GM18873 (cell line): Measurements from ENCODE around the gene COL16A1.

Experiments
- ATAC-seq: cut with Tn5 transposase; IDR thresholded peaks from one replicate; pipeline ENCODE4 v1.9.1; 2021; ENCODE audit warnings: mild to moderate bottlenecking, moderate library complexity, moderate number of reproducible peaks; ENCODE audit not compliant: unreplicated experiment, low FRiP score

Gene COL16A1

DNA sequence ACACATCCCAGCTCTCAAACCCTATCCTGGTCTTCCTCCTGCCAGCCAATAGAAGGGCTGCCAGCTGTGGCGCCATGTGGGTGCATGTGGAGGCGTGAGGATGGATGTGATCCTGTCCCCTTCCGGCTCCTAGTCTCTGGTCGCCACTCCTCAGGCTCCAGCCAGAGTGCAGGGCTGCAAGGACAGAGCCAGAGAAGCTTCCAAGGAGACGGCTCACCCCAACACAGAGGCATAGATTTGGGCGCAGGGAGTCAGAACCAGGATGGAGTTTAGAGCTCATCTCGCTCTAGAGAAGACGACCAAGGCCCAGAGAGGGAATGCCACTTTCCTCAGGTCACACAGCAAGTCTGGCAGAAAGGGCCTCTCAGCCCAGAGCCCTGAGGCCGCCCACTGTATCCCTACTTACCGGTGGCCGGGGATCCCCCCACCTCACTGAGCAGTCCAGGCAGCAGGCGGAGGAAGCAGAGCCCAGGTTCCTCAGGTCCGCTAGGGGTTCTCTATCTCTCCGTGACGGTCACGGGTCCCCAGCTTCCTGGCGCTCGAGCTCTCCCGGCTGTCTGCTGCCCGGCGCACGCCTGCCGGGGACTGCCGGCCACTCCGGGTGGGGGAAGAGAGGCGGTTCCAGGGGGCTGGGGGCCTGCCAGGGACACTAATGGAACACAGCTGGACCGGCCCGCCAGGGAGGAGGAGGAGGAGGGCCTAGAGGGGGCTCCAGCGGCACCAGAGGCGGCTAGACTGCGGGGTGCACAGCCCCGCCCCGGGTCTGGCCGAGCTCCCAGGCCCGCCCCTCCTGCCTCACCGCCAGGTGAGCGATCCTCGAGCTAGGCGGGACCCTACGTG lies at the start of gene COL16A1:
Gene COL16A1 (minus strand): TSS at position 587 of the 840 bp plus-strand sequence. CDS start 1,824 bp downstream, outside the sequence.
- ATAC-seq: no peak

DNA sequence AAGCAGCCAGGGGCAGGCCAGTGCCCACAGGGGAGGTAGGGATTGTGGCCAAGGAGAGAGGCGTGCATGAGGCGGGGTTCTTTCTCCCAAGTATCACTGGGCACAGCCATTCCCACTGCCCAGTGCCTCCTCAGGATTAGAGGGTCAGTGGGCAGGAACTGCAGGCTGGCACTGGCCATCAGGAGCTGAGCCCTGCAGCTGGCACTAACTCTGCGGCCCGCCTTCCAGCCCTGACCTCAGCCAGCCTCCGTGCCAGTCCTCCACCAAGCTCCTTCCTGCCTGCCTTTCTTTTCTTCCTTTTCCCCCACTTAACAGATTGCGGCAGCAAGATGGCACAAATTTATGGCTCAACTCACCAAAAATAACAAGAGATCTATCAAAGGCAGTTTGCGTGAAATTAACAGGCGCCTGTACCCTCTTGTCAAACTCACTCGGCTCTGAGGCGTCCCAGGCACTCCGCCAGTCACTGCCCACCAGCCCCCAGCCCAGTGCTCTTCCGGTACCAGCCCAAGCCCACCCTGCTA lies 49.2 kb upstream of the COL16A1 start:
- ATAC-seq: no peak

DNA sequence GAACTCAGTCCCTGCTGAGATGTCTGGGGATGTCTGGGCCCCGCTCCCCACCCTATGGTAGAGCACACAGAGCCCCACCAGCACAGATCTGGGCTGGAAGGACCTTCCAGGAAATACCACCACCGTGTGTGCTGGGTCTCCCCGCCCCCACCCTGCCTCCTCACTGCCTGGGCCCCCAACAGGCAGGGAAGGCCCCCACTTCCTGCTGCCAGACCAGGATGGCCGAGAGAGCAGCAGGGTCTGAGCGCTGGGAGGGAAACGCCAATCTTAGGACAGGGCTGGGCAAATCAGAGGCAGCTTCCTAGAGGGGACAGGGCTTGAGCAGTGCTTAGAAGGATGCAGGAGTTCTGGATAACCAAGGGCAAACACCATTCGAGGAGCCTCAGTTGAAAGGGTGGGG lies 48.4 kb upstream of the COL16A1 start:
- ATAC-seq: no peak

DNA sequence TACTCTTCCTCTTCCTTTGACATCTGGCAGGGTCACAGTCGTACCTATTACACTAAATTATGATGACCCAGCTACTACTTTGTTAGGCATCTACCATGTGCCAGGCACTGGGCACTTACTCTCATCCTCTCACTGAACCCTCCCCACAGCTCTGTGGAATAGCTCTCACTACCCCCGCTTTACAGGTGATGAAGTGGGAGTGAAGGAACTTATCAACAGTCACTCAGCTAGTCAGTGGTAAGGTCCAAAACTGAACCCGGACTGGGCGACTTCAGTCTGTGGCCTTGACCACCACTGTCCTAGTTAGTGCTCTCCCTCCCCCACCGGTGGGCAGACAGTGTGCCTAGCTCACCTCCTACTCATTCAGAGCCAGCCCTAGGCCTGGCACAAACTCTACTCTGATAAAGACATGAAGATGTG lies 48.0 kb upstream of the COL16A1 start:
- no peak for ATAC-seq

DNA sequence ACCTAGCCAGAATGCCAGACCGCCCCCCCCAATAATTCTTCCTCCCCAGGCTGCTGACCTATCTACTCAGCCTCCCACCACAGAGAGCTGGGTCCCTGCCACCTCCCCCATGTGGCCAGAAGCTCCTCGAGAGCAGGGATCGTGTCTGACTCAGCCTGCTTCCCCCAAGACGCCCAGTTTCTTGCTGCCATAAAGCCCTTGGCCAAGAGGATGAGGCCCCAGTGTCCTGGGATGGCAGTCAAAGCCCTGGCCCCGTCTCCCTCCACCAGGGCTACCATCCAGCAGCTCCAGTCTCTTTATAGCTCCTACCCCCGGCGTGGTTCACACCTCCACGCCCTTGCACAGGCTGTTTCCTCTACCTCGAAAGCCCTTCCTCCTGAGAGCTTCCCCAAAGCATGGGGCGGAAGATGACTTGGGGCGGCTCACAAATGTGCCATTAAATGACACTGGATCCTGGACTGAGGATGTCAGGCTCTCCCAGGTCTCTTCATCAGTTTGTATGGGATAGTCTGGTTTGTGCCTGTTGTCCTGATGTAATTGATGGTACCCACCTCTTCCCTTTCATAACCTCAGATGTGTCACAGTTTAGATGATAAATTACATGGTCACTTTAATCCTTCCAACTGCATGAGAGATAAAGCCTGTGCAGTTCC lies 47.2 kb upstream of the COL16A1 start:
- no peak for ATAC-seq

DNA sequence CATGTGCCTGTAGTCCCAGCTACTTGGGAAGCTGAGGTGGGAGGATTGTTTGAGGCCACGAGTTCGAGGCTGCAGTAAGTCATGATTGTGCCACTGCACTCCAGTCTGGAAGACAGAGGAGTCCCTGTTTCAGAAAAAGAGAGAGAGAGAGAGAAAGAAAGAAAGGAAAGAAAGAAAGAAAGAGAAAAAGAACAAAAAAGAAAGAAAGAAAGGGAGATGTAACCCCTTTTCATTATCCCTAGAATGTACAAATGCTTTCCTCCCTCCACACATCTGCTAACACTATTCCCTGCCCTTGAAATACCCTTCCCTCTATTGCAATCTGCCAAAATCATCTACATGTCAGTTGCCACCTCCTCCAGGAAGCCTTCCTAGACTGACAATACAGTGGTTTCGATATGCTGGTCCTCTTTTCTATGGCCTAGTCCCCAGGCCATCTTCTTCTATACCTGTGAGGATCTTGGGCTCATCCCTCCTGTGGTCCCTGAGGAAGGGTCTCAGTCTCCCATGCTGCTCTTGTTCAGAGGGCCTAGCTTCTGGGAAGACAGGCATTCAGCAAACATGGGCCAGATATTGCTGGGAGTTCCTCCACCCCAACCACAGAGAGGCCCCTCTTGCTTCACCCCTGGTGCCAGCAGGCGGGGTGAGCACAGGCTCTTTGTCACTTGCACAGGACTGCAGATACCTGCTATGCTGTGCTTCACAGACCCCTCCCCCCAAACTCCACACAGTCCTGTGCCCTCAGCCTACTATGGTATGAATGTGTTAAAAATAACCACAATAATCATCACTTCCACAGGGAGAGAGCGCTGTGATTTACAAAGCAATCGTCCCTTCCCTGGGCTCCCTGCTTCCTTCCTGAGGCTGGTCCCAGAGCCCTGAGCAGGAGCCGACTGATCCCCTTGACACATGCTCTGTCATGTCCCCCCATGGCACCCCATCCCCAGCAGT lies 46.2 kb upstream of the COL16A1 start:
- no peak for ATAC-seq

DNA sequence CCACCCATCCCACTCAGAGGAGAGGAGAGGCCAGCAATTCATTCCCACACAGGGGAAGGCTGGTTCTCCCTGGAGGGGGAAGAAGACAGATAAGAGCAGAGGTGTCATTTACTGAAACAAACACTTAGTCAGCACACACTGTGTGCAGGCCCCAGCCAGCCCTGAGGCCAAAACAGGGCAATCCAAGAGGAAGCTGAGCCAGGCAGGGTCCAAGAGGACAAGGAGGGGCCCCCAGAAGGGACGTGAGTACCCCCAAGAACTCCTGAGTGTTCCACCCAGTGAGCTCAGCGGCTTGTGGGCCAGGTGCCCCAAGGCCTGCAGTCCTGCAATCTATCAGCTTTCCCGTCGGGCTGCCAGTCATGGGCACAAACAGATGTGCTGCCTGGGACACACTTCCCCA lies 44.5 kb upstream of the COL16A1 start:
- no peak for ATAC-seq

DNA sequence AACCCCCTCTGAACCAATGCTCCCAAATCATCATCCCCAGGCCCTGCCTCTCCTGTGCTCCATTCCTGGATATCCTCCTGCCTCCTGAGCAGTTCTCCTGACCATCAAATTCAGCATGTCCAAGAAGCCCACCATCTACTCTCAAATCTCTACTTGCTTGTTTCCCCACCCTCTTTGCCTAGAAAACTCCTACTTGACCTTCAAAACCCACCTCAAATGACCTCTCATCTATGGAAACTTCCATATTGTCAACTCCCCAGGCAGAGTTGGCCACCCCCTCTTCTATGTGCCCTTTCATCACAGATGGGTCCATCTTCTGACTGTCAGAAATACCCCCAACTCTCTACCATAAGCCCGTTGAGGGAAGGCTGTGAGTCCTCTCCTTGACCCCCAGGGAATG lies 43.5 kb upstream of the COL16A1 start:
- no peak for ATAC-seq

DNA sequence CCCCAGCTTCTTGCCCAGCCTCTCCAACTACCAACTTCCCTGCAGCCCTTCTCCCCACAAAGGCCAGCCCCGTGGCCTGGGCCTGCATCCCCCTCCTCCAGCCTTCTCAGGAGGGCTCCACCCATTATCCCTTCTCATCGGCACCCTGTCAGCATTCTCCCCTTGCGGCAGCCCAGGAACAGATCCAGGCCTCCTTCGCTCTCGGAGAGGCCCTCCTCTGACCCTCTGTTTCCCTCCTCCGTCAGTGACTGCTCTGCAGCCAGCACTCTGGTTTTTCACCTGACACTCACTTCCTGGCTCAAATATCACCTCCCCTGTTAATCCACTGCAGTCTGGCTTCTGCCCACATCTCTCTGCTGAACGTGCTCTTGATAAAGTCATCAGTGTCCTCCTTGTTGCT lies 42.9 kb upstream of the COL16A1 start:
- ATAC-seq: no peak

DNA sequence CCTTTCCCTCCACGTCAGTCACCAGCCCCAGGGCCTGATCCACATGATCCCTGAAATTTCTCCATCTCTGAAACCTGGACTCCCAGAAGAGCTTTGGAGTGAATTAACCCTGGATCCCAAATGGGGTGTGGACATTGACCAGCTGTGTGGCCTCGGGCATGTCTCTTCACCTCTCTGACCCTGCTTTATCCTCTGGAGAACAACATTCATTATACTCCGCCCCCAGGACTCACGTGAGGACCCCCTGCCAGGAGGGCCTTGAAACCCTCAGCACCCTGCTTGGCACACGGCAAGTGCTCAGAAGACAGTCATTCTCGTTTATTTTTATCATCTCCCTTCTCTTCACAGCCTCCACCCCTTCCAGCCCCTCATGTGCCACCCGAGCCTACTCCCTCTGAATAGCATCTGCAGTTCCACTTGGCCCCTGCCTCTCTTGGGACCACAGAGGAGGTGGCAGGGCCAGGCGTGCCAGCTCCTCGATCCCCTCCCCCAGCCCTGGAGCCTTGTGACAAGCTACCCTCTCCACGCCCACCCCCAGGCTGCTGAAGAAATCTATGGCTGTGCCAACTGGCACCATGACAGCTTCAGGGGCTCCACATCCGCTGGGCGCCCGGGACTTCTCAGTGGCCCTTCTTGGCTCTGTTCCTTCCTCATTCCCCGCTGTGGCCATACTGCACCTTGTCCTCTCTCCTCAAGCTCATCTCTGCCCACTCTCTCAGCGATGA lies 42.3 kb upstream of the COL16A1 start:
- ATAC-seq: no peak

DNA sequence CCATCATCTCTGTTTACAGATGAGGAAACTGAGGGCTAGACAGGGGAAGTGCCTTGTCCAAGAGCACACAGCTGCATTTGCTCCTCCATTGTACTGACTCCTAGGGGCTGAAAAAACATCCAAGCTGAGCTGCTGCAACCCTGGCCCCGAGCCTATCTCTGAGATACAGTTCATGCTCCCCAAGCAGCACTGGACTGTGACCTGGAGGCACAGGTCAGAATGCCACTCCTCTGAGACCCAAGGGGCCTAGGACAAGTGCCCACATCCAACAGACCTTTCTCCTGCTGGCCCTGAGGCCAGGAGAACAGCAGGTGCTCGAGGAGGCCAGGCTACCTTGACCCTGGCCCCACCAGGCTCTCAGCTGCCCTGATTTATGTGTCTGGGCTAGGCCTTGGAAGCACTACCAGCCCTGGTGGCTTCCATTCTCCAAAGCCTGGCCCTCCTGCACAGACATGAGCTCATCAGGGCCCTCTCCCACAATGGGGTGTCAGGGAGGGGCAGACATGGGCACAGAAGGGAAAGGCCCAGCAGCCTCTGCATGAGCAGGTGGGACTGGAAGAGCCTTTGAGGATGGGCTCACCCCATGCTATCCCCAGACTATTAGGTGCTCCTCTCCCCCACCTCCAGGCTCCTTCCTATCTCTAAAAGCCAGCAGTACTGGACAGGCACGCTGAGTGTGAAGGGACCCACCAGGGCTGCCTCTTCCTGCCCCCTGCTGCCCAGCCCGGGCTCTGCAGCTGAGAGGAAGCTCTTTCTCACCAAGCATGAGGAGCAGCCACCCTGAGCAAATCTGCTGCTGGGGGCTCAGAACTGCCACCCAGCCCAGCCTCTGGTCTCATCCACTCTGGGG lies 41.5 kb upstream of the COL16A1 start:
- no peak for ATAC-seq

DNA sequence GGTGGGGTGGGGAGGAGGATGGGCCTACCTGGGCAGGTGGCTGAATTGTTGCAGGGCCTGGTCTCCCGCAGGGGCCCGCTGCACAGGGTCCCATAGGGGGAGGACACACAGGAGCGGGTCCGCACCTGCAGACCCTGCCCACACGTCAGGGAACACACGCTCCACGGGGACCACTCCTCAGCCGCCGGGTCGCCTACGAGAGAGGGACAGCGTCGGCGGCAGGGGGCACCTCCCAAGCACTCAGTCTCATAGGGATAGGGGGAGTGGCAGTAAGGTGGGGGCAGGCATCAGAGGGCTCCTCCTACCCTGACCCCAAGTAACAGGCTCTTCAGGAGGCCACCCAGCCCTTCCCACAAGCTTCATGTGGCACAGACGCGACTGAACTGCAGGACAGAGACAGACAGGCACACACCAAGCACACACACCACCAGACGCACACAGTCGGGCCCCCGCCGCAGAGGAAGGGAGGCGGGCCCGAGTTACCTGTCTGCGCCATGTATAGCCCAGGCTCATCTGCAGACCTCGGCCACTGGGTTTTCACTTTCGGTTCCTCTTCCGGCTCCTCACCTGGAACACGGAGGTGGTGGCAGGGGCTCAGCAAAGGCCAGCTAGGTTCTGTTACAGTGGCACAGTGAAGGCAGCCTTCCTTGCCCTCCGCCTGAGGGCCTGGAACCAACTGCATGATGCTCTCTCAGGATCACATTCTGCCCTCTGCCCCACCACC lies 40.5 kb upstream of the COL16A1 start:
- ATAC-seq: no peak

DNA sequence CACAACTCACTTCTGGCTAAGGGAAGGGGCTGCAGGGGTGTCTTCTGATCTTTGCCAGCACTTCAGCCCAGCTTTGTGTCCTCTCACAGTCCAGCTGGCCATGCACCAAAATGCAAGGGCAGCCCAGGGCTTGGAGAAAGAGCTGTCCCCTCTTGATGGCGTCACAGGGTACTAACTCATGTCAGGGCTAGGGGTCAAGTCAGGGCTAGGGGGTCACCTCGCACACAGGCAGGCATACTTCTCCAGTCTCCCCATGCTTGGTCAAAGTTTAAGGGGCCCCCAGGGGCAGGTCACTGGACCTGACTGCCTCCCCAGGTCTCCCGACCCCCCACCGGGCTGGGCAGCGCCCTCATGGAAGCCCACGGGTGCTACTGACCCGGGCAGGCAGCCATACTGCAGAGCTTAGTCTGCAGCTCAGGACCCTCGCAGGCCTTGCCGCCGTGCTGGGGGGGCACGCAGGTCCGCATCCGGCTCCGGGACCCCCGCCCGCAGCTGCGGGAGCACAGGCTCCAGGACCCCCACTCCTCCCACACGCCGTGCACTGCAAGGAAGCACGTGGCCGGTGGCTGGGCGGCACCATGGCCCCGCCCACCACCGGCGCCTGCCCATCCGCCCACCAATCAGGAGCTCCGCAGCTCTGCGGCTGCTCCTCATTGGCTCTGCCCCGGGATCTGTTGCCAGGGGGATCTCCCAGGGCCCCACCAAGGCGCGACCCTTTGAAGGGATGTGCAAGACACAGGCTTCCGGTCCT lies 38.8 kb upstream of the COL16A1 start:
- ATAC-seq: no peak

DNA sequence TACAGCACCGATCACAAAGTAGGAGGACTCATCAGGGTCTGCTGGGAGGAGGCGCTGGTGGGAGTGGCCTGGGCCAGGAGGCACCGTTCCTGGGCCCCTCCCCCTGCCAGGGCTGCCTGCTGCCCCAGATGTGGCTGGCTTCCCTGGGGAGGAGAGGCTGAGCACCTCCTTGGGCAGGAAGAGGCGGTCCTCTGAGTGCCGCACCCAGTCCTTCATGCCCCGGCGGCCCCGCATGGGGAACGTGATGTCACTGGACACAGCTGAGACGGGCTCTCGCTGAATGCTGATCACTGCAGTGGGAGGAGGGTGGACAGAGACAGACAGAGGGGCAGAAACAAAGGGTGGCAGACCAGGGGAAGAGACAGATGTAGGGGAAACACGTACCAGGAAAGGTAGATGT lies 35.5 kb upstream of the COL16A1 start:
- ATAC-seq: no peak

DNA sequence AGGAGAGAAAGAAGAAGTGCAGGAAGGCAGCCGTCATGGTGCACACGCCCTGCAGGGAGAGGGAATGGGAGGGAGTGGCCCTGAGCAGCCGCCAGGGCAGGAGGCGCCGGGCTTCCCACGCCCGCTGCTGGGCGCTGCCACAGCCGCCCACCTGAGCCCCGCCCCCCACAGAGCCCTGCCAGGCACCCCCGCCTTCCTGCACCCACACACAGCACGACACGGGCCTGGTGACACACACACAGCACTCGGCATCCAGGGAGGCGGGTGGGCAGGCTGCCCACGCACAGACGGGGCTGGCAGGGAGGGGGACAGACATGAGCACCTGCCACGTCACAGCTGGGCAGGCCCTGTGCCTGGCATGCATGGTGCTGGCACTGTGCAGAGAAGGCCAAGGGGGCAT lies 32.9 kb upstream of the COL16A1 start:
- ATAC-seq: no peak

DNA sequence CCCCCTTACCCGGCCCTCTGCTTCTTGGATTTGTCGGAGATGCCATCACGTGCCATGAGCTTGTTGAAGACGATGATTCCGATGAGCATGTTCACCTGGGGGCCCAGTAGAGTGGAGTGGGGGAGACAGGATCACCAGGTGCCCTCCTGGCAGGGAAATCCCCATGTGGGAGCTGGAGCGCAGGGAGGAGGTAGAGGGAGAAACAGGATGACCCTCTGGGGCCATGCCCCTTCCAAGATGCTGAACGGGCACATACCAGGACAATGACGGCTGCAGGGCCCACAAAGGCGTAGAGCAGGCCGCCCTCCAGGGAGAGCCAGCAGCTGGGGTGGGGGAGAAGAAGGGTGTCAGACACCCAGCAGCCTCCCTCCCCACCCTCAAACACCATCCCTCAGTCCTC lies 31.8 kb upstream of the COL16A1 start:
- no peak for ATAC-seq

DNA sequence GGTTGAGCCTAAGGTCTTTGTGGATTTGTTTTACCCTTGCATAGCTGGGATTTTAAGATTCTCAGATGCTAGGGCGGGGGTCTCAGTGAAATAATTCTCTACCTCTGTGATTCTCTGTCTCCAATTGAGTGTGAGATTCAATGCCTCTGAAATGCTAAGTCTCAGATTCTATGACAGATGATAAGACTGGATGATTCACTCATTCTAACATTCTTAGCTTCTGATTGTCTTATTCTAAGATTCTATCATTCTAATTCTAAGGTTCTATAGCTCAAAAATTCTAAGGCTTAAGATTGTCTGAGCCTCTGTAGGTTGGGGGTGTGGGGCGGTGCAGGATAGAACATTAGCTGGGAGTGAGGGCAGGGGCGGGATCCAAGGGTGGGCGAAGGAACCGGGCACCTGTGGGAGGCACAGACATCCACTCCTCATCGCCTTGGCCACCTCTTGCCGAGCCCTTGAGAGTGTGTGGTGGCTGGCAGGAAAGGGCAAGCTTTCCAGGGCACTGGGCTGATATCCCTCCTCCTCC lies 30.8 kb upstream of the COL16A1 start:
- no peak for ATAC-seq
